HepG2 (cell line): Measurements from ENCODE around the gene MRPL57. TPM values are rescaled to one million over a fixed set of nuclear protein-coding genes. Genes with fewer than 3 reads are reported as not detected.
A peak's percentile ranks its signal among the peaks of the same experiment; 100 is the strongest.

ENCODE experiments used
- ARNT2 ChIP-seq: sonication (generic); formaldehyde crosslinking; IDR thresholded peaks from 2 replicates; pipeline ENCODE4 v1.8.0; 2022; ENCODE audit warnings: mild to moderate bottlenecking, low read depth, missing genetic modification reagents, moderate library complexity
- CENPBD1 ChIP-seq: sonication (generic); formaldehyde crosslinking; IDR thresholded peaks from 2 replicates; pipeline ENCODE4 v1.8.0; 2022; ENCODE audit warnings: missing genetic modification reagents, low read depth, mild to moderate bottlenecking, borderline replicate concordance
- CTCF ChIP-seq: sonication (generic); formaldehyde crosslinking; IDR thresholded peaks from 2 replicates; pipeline ENCODE4 v1.5.0; 2020; ENCODE audit warnings: mild to moderate bottlenecking, missing genetic modification reagents, moderate library complexity
- EED ChIP-seq: sonication (generic); formaldehyde crosslinking; IDR thresholded peaks from 2 replicates; pipeline ENCODE4 v1.5.0; 2020; ENCODE audit warnings: mild to moderate bottlenecking, missing genetic modification reagents
- FOXA3 ChIP-seq: IDR thresholded peaks from 2 replicates; pipeline ENCODE4 v1.6.1; 2016; ENCODE audit warnings: missing genetic modification reagents, missing compliant biosample characterization
- GZF1 ChIP-seq: sonication (generic); formaldehyde crosslinking; IDR thresholded peaks from 2 replicates; pipeline ENCODE4 v1.5.1; 2020; ENCODE audit warnings: mild to moderate bottlenecking, missing genetic modification reagents
- NFIB ChIP-seq: sonication (generic); formaldehyde crosslinking; IDR thresholded peaks from 2 replicates; pipeline ENCODE4 v1.9.0; 2021; ENCODE audit warnings: missing genetic modification reagents, mild to moderate bottlenecking, borderline replicate concordance
- NFRKB ChIP-seq: fragments of 450-650 bp; IDR thresholded peaks from 2 replicates; pipeline ENCODE4 v1.6.1; 2017
- PAX8 ChIP-seq: sonication (generic); formaldehyde crosslinking; IDR thresholded peaks from 2 replicates; pipeline ENCODE4 v1.8.0; 2022; ENCODE audit warnings: mild to moderate bottlenecking, missing genetic modification reagents, borderline replicate concordance
- POLR2A ChIP-seq, 2 experiments: IDR thresholded peaks; 2 replicates each; pipeline ENCODE4 v1.6.1; 2011; ENCODE audit warnings: low read depth in 2 of 2, low read length in 2 of 2, mild to moderate bottlenecking in 1 of 2, moderate library complexity in 1 of 2; ENCODE audit not compliant: insufficient read depth in 1 of 2
- PRDM15 ChIP-seq: sonication (generic); formaldehyde crosslinking; IDR thresholded peaks from 2 replicates; pipeline ENCODE4 v1.4.0; 2020; ENCODE audit warnings: missing genetic modification reagents
- ZBTB43 ChIP-seq: sonication (generic); formaldehyde crosslinking; conservative IDR thresholded peaks from 2 replicates; pipeline ENCODE4 v1.4.0; 2020; ENCODE audit warnings: missing genetic modification reagents
- ZBTB8A ChIP-seq: sonication (generic); formaldehyde crosslinking; IDR thresholded peaks from 2 replicates; pipeline ENCODE4 v1.4.0; 2020; ENCODE audit warnings: mild to moderate bottlenecking, low read depth, missing genetic modification reagents, borderline replicate concordance
- ZNF432 ChIP-seq: sonication (generic); formaldehyde crosslinking; IDR thresholded peaks from 2 replicates; pipeline ENCODE4 v1.5.0; 2020; ENCODE audit warnings: missing genetic modification reagents, mild to moderate bottlenecking, borderline replicate concordance
- ZNF496 ChIP-seq: sonication (generic); formaldehyde crosslinking; IDR thresholded peaks from 2 replicates; pipeline ENCODE4 v1.8.1; 2023; ENCODE audit warnings: mild to moderate bottlenecking, moderate library complexity, missing genetic modification reagents; ENCODE audit not compliant: insufficient replicate concordance
- ZNF567 ChIP-seq: sonication (generic); formaldehyde crosslinking; IDR thresholded peaks from 2 replicates; pipeline ENCODE4 v1.8.1; 2023; ENCODE audit warnings: mild to moderate bottlenecking, missing genetic modification reagents, borderline replicate concordance
- polyA plus RNA-seq, 8 experiments: library from polyadenylated mRNA; depleted of rRNA in 3 of 8; stranded (reverse) in 7 of 8; unstranded in 1 of 8; fragments of >200 nt; fragmentation: Illumina TruSeq in 4 of 8; extraction: Trizol in 4 of 8; gene quantifications; 2 replicates each; pipeline versions ENCODE4 v1.2.1 to v1.2.3, GENCODE V29; 2011 to 2016; ENCODE audit warnings: low read depth in 4 of 8, missing spikeins in 1 of 8, mixed read lengths in 1 of 8; ENCODE audit not compliant: insufficient read depth in 1 of 8
- total RNA-seq, 5 experiments: library from RNA; depleted of rRNA; stranded (reverse); fragments of >200 nt; fragmentation: Illumina TruSeq; extraction: Trizol; gene quantifications; 2 replicates each; pipeline ENCODE4 v1.2.3, GENCODE V29; 2016; ENCODE audit warnings: low read depth in 1 of 5
- TF ChIP-seq, protein P1 (sequence below): sonication (generic); formaldehyde crosslinking; IDR thresholded peaks from 2 replicates; pipeline ENCODE4 v1.4.0; 2020; ENCODE audit warnings: missing genetic modification reagents, borderline replicate concordance

MRPL57 gene
- total and polyA plus RNA-seq, 2 of the 13 experiments (the other 11 are each of a cell fraction or from before 2014, with no cell fraction given), result 19.5 to 35.2 TPM

- TF ChIP-seq ZNF496 (CRISPR knock-in tag) (no peak), NFIB (CRISPR knock-in tag) (no peak), ARNT2 (CRISPR knock-in tag) (peak; percentile 100), ZBTB43 (CRISPR knock-in tag) (peak; percentile 29; the same call in 1 of the 2 replicates), FOXA3 (peak; percentile 41), ZNF432 (CRISPR knock-in tag) (no peak), CTCF (peak; percentile 5; the same call in 1 of the 2 replicates), NFRKB (no peak), POLR2A (IDR thresholded peaks at IDR 0.05; ENCODE audit: insufficient read depth in 1 of 2, low read depth in 2 of 2, low read length in 2 of 2) (peak; percentile 98 to 99), ZBTB8A (CRISPR knock-in tag) (no peak), GZF1 (CRISPR knock-in tag) (no peak), PAX8 (CRISPR knock-in tag) (no peak), CENPBD1 (CRISPR knock-in tag) (no peak; the same call in 1 of the 2 replicates), EED (CRISPR knock-in tag) (no peak; the same call in 1 of the 2 replicates), ZNF567 (CRISPR knock-in tag) (no peak; the same call in 1 of the 2 replicates), PRDM15 (peak; percentile 71)
- TF ChIP-seq, protein P1, sequence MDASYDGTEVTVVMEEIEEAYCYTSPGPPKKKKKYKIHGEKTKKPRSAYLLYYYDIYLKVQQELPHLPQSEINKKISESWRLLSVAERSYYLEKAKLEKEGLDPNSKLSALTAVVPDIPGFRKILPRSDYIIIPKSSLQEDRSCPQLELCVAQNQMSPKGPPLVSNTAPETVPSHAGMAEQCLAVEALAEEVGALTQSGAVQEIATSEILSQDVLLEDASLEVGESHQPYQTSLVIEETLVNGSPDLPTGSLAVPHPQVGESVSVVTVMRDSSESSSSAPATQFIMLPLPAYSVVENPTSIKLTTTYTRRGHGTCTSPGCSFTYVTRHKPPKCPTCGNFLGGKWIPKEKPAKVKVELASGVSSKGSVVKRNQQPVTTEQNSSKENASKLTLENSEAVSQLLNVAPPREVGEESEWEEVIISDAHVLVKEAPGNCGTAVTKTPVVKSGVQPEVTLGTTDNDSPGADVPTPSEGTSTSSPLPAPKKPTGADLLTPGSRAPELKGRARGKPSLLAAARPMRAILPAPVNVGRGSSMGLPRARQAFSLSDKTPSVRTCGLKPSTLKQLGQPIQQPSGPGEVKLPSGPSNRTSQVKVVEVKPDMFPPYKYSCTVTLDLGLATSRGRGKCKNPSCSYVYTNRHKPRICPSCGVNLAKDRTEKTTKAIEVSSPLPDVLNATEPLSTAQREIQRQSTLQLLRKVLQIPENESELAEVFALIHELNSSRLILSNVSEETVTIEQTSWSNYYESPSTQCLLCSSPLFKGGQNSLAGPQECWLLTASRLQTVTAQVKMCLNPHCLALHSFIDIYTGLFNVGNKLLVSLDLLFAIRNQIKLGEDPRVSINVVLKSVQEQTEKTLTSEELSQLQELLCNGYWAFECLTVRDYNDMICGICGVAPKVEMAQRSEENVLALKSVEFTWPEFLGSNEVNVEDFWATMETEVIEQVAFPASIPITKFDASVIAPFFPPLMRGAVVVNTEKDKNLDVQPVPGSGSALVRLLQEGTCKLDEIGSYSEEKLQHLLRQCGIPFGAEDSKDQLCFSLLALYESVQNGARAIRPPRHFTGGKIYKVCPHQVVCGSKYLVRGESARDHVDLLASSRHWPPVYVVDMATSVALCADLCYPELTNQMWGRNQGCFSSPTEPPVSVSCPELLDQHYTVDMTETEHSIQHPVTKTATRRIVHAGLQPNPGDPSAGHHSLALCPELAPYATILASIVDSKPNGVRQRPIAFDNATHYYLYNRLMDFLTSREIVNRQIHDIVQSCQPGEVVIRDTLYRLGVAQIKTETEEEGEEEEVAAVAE (CRISPR knock-in tag), result no peak; the same call in 1 of the 2 replicates
These were observed at the start of gene MRPL57, which contains the start of gene SKA3 (continued) for GRCh38 chr13:21176215-21176981.
